ENCODE data around the gene HTRA3.

The HTRA3 gene

DNA sequence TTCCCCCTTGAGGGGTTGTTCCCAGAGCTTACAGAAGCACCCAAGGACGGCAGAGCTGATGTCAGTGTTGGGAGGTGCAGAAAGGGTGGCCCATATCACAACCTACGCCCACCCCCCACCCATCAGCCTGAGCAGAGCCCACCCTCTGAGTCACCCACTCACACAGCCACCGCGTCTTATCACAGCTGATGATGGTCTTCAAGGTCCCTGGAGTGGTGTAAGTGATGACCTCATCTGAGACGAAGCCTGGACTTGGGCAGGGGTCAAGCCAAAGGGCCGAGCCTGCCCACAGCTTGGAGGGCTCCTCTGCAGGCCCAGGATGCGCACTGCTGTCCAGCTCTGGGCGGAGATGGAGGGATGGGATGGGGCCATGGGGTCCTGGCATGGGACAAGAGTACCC, 3.0 kb upstream of the HTRA3 start:
- DNase-seq (ENCODE audit: low read depth) = no peak

DNA sequence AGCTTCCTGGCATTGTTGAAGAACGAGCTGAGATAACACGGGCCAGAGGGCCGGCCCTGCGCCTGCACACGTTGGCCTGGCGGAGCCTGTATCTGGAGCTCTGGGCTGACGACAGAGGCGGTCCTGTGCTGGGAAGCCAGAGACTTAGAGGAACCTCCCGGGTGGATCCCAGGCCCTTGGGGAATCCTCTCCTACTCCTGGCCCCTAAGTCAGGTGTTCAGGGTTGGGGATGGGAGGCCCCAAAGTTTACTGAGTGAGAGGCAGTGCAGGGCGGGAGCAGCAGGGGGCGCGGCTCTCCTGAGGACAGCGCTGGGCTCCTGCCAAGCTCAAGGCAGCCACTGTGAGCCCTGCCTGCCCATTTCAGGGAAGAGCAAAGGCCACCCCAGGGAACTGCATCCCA, 2.5 kb upstream of the HTRA3 start:
- peak; percentile 61 for DNase-seq (ENCODE audit: low read depth)

DNA sequence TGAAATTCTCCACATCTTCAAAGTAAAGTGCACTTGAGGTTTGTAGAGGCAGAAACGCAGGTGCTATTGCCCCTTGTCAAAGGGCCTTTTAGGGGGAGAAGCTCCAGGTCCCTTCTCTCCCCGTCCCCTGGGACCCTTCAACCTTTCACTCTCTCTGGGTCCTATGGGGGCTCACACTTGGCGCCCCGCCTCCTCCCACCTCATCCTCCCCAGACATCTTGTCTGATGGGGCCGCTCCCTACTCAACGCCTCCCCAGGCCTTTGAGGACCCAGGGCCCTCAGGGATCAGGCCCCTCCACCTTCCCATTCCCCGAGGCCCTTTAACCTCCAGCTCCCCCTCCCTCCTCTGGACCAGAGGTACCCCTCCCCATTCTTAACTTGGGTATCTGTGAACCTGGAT, 1.3 kb upstream of the HTRA3 start:
- no peak for DNase-seq (ENCODE audit: low read depth)

DNA sequence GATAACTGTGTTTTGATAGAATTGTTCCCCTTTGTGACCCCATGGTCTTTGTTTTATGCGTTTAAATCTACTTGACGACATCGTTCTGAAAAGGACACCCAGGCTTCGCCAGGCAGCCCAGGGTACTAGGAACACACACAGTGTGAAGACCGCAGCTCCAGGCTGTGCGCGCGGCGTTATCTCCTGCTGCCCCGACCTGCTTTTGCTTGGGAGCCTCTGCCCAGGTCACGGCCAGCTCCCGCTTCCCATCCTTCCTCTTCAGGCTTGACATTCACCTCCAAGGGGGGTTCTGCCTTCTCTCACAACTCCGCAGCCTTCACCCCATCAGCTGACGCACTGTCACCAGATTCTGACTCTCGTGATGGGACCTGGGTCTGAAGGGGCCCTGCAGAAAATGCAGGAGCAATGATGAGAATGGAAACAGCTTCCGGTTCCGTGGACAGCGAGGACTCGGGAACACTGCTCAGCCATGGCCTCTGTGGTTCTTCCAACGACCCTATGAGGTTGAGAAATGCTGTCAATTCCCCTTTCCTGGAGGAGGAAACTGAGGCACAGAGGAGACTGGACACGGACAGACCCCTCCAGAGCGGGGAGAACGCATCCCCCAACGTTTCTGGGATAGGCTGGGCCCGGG, 536 bp upstream of the HTRA3 start:
- no peak for DNase-seq (ENCODE audit: low read depth)

DNA sequence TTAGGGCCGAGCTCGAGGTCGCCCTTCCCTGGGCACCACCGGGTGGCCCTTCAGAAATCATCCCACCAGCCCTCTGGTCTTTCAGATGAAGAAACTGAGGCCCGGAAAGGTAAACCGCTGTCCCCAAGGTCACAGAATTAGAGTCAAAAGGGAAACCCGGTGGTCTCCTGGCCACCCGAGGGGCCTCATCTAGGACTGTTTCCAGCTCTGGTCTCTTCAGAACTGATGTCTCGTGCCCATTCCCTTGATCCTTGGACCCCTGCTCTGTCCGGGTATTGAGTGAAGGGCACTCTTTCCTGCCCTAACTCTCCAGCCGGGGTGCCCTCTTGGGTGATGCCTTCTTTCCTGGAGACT, 841 bp downstream of the HTRA3 start:
- no peak for DNase-seq (ENCODE audit: low read depth)

DNA sequence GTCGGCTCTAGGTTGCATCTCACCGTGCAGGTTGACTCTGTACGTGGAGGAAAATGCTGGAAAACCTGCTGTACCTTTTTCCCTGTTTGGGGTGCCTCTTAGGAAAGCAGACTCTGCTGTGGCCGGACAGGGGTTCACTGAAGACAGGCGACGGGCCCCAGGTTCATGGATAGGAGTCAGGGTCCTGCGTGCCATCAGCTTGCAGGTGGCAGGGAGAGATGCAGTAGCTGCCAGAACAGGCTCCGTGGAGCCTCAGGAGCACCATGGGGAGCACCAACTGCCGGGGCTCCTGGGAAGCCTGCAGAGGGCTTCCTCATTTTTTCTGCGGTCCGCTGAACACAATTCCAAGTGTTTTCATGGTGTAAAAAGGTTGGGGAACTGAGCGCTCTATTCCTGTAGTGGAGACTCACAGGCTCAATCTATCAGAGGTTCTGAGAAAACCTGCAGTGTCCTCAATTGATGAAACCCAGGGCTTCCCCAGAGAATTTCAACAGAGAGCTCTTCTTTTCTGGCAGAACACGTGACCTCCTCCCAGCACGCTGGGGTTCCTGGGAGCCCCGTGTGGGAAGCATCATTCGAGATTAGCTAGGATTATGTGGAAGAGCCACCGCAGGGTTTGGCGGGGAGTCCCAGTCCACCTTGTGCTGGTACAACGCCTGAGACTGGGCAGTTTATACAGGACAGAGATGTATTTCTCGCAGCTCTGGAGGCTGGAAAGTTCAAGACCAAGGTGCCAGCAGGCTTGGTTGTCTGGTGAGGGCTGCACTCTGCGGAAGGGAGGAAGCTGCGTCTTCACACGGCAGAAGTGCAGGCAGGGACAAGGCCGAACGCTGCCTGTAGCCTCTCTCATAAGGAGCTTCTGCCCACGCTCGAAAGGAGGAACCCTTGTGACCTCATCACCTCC, 1.6 kb downstream of the HTRA3 start:
- DNase-seq (ENCODE audit: low read depth) = no peak

DNA sequence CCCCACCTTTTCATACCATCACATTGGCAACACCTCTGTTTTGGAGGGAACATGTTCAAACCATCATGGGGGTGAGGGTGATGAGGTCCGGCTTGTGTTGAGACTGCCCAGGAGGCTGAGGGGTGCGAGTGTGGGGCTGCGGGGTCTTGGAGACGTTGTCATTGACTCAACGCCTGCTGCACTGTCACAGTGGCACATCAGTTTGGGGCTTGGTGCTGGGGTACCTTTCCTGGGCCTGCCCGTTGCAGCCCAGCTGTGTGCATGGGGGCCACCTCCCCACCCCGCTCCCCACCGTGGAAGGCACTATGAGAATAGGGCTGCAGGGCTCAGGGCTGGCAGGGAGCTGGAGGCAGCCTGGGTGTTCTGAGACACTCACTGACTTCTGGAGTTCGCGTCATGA, 2.3 kb downstream of the HTRA3 start:
- DNase-seq (ENCODE audit: low read depth) = no peak

DNA sequence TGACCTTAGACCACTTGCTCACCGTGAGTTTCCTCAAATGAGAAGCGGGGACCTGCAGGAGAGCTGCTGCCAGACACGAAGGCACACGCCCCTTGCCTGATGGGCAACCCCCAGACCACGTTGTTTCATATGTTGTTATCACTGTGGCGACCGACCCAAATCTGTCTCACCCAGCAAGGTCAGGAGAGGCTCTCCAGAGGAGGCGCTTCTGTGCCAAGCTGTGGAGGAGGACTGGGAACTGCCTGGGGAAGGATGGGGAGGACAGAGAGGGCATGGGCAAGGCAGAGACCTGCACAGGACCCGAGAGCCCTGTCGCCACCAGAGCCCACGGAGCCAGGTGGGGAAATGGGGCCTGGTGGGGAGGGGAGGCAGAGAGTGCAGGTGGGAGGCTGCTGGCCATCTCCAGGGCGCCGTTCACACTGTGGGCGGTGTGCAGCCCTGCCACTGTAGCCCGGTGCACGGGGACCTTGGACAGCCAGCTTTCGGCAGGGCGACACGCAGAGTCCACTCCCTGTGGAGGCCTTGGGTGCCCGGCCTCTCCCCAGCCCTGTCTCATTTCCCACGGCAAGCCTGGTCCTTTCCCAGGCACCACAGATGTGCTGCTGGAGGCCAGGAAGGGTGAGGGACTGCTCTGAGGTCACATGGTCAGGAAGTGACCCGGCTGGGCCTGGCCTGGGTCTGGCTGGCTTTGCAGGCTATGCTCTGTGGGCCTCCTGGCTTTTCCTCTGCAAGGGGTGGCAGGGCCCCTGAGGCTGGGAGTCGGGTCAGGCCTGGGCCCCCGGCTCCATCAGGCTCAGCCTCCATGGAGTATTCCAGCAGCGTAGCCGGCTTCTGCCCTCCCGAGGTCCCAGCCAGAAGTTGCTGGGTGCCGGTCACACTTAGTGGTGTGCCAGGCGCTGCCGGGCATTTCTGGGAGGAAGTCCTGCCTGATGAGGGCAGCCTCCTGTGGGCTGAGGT, 3.2 kb downstream of the HTRA3 start:
- DNase-seq (ENCODE audit: low read depth) = peak; percentile 19

DNA sequence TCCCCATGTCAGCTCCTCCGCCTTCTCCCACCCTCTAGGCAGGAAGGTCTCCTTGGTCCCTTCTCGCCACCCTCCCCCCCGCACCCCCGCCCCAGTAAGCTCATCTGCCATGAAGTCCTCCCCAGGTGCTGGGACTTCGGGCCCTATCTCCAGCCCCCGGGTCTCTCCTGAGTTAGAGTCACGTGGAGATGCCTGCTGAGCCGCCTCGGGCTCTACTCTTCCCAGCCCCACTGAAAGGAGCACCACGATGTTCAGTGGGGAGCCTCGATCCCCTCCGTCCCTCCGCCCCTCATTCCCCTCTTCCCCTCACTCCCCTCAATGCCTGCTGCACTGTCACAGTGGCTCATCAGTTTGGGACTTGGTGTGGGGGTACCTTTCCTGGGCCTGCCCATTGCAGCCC, 3.9 kb downstream of the HTRA3 start:
- no peak for DNase-seq (ENCODE audit: low read depth)

DNA sequence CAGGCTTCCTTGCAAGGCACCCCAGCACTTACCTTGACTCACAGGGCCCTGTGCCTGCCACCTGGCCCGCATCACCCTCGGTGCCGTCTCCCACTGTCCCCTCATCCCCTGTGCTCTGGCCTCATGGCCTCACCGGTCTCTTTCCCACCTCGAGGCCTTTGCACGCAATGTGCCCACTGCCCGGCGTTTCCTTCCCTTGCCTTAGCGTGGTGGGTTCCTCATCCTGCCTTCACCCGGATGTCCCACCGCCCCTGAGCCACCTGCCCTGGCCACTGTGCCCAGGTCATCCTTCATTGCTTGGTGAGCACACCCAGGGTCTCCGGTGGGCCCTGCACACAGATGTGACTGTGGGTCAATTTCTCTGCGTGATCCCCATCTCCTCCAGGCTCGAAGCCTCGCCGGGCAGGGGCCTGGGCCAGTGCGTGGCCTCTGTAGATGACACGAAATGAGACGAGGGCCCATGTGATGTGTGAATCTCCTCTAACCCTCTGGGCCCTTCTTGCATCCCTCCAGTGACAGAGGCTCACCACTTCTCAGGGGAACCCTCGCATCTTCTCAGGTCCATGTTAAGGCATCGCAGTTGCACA, 4.6 kb downstream of the HTRA3 start:
- DNase-seq (ENCODE audit: low read depth) = no peak

DNA sequence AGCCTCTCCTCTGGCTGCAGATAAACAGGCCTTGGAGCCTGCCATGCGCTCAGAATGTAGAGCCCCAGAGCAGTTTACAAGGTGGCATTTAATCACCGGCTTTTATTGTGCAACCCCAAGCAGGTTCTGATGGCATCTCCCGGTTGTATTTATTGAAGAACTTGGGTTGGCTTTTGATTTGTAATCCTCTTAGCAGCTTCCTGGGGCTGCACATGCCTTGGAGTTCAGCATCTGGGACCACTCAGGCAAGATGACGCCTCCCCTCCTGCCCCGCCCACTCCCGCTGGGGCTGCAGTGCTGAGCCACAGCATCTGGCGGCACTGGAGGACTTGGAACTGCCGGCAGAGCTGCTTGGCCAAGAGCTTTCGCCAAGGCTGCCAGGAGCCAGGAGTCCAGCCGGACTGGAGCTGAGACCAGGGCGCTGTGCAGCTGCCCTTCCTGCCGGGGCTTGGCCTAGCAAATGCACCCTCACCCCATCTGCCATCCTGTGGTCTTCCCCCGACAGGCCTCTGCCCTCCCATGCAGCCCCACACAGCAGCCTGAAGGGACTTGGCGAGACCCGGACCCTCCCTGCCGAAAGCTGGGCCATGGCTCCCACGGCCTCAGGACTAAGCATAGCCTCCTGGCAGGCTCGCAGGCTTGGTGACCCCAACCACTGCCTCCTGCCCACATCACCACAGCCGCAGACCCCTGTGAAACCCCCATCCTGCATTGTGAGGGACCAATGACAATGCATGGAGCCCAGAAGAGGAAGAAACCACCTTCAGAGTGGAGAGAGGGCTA, 5.4 kb downstream of the HTRA3 start:
- peak; percentile 91 for DNase-seq (ENCODE audit: low read depth)

DNA sequence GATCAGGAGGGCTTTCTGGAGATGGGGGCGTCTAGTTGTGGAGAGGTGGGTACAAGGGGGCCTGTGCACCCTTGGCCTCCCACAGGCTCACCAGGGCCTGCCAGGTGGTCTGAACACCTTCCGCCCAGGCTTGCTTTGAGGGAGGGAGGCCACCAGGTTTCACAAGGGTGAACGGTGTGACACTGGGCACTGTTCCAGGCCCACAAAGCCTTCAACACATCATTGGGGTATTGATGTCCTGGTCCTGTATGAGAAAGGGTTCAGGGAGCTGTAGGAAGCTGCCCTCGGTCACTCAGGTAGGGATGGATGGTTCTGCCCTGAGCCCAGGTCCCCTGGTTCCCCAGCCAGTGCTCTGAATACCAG, 6.0 kb downstream of the HTRA3 start:
- no peak for DNase-seq (ENCODE audit: low read depth)

DNA sequence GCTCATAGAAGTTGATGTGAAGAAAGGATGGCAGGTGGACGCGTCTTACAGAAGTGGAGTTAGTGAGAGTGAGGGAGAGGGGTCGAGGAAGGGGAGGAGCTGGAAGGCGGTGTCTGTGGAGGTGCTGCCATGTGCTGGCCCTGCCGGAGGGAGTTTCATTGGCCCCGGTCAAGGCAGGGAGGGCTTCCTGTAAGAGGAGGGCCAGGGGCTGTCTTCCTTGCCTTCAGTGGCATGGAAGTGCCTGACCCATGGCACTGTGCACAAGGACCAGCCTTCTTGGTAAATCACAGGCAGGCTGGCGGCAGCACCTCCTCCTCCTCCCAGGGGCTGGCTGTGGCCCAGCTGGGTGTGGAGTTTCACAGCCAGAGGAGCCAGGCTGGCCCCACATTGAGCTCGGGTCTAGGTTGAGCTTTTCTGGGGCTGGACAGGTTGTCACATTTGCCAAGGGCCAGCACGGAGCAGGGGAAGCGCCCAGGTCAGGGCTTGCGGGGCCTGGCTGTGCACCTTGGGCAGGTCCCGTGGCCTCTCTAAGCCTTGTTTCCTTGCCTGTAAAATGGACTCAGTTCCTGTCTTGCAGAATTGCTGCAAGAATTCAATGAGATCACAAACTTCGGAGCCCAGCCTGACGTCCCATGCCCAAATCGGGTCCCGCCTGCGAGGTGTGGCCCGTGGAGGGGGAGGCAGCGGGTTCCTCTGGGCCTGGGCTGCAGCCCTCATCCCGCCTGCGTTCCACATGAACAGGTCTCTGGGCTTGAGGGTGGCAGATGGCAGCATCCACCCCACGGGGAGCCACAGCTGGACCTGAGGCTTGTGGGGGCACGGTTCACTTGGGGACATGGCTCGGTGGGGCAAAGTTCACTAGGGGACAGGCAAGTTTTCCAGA, 7.0 kb downstream of the HTRA3 start:
- peak; percentile 53 for DNase-seq (ENCODE audit: low read depth)

DNA sequence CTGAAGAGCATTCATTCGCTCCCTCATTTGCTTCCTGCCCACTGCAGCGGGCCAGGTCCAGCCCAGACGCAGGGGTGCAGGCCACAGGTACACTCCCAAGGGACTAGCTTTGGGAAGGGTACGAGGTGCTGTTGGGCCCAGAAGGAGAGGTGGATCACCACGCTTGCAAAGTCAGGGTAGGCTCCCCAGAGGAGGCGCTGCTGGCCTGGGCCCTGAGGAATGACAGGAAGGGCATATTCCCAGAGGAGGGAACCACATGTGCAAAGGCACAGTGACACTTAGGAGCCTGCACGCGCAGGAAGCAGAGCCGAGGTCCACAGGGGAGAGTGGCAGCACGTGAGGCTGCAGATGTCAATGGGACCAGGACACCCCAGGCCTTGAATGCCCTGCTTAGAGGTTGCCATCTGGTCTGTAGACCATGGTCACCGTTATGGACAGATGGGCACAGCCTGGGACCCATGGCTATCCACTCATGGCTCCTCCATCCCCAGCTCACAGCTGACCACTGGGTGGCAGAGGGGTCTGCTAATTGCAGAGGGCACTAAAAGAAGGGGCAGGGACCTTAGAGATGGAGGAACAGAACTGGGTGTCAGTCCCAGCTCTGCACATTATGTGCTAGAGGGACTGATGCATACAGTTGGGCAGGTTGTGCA, 7.9 kb downstream of the HTRA3 start:
- DNase-seq (ENCODE audit: low read depth) = no peak

DNA sequence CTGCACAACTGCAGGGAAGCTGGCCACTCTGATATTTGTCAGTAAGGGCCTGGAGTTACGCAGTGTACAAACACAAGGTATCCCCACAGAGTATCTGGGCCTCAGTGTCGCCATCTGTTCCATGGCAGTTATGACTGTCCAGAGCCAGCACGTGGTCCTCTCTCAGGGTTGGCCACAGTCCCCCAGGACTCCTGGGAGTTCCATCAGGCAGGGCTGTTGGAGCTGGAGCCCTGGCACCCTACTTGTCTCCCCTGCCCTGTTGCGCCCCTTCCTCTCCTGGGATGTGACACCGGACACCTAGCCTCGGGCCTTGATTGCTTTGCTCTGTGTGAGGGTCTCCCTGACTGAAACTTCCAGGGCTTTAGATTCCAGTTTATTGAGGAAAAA, 8.4 kb downstream of the HTRA3 start:
- peak; percentile 54 for DNase-seq (ENCODE audit: low read depth)

DNA sequence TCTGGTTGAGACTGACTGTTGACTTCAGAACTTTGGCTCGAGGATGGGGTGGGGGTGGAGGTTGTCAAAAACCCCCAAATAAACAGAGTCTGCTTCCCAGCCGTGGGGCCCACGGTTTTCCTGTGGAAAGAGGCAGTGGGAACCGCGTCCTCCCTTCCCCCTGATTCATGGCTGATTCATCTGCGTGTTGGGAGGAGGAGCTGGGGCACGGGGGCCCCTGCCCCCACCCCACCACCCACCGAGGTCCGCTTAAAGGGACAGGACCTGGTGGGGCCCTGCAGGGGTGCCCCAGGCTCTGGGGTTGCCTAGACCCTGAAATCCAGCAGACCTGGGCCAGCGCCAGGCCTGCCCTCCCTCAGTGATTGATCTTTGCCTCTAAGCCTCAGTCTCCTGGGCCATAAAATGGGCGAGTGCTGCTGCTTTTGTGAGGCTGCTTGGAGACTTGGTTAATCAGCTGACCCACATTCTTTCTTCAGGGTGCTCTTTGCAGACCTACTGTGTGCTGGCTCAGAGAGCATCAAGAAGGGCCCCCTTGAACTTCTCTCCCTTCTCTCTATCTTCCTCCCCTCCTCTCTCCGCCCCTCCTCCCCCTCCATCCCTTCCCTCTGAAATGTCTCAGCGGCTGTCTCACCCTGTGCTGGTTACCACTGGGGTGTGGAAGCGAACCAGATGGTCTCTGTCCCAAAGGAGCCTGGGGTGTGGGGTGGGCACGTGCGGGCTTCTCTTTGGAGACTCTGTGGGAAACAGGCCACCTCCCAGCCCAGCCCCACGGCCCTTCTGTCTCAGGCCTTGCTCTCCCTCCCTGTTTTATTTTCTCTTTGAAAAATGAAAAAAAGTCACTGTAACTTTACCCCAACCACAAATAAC, 9.1 kb downstream of the HTRA3 start:
- peak; percentile 93 for DNase-seq (ENCODE audit: low read depth)

DNA sequence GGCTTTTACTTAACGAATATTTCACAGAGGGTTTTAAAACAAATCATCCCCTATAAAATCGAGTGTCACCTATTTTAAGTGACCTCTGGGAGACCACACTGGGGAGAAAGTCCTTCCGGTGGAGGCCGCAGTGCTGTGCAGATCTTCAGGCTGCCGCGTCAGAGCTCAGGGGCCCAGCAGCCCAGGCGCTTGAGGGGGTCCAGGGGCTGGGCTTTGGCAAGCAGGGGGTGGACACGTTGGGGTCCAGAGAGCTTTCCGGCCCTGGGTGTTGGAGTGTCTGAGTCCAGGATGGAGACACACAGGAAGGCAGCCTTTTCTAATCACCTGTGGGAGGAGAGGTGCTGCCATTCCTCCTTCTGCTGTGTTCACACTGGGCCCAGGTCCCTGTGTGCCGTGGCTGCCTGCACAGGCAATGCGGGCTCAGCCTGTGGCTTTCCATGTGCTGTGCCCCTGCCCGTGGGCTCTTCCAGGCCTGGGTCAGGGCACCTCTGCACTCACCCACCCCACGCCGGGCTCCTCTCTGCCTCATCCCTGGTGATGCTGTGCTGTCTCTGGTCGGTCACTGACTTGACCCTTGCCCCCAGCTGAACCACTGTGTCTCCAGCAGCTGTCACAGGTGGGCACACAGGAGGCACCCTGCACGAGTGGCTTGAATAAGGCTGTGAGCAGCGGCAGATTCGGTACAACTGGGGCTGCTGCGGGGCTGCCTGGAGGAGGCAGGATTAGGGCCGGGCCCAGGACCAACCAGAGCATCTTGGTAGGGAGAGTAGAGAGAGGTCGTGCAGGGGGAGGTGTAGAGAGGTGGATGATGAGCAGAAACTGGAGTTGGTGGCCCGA, 10.0 kb downstream of the HTRA3 start:
- DNase-seq (ENCODE audit: low read depth) = no peak

Data from EH (cell line).